ENCODE results near the gene ATAD2B. TPM values are rescaled to one million over a fixed set of nuclear protein-coding genes. Genes with fewer than 3 reads are reported as not detected.

Gene ATAD2B
- total RNA-seq, 1 donor from 2014 or later: 8.1 TPM

GRCh38 chr2:23918837-23919489, 8.0 kb downstream of the ATAD2B start:
- no peak overlapping the region for H3K4me3 ChIP-seq (ENCODE audit: low read depth, low read length)

GRCh38 chr2:23916727-23917405, 10.1 kb downstream of the ATAD2B start:
- no peaks in the 10 kb centered on the region for H3K27me3 ChIP-seq (ENCODE audit: control insufficient read depth, insufficient read depth, low read length)
- no peak for DNase-seq (ENCODE audit: low read depth)
- no peak for TF ChIP-seq CTCF (IDR thresholded peaks at IDR 0.05; ENCODE audit: insufficient read depth, low read length, poor library complexity, severe bottlenecking)
- H3K36me3 ChIP-seq (ENCODE audit: control insufficient read depth, insufficient read depth, low read length): no peaks in the 10 kb centered on the region
- no peak overlapping the region for H3K4me3 ChIP-seq (ENCODE audit: low read depth, low read length)

More at GRCh38 chr2:23918837-23919489, 8.0 kb downstream of the ATAD2B start:
- H3K27me3 ChIP-seq (ENCODE audit: control insufficient read depth, insufficient read depth, low read length): no peaks in the 10 kb centered on the region
- no peaks in the 10 kb centered on the region for H3K36me3 ChIP-seq (ENCODE audit: control insufficient read depth, insufficient read depth, low read length)
- TF ChIP-seq CTCF (IDR thresholded peaks at IDR 0.05; ENCODE audit: insufficient read depth, low read length, poor library complexity, severe bottlenecking): no peak
- DNase-seq (ENCODE audit: low read depth): no peak

- H3K36me3 ChIP-seq (ENCODE audit: control insufficient read depth, insufficient read depth, low read length): no peaks in the 10 kb centered on the region
- no peak overlapping the region for H3K4me3 ChIP-seq (ENCODE audit: low read depth, low read length)
- TF ChIP-seq CTCF (IDR thresholded peaks at IDR 0.05; ENCODE audit: insufficient read depth, low read length, poor library complexity, severe bottlenecking): no peak
- no peak for DNase-seq (ENCODE audit: low read depth)
- no peaks in the 10 kb centered on the region for H3K27me3 ChIP-seq (ENCODE audit: control insufficient read depth, insufficient read depth, low read length)
Observed at GRCh38 chr2:23915327-23915726, 11.6 kb downstream of the ATAD2B start.

GRCh38 chr2:23912054-23912453, 14.9 kb downstream of the ATAD2B start:
- Histone ChIP-seq H3K27me3 (ENCODE audit: control insufficient read depth, insufficient read depth, low read length) (no peaks in the 10 kb centered on the region), H3K36me3 (ENCODE audit: control insufficient read depth, insufficient read depth, low read length) (no peaks in the 10 kb centered on the region), H3K4me3 (ENCODE audit: low read depth, low read length) (no peak overlapping the region)
- DNase-seq (ENCODE audit: low read depth): no peak
- no peak for TF ChIP-seq CTCF (IDR thresholded peaks at IDR 0.05; ENCODE audit: insufficient read depth, low read length, poor library complexity, severe bottlenecking)

GRCh38 chr2:23905155-23905554, 21.8 kb downstream of the ATAD2B start:
- H3K27me3 ChIP-seq (ENCODE audit: control insufficient read depth, insufficient read depth, low read length): no peaks in the 10 kb centered on the region
- no peak for TF ChIP-seq CTCF (IDR thresholded peaks at IDR 0.05; ENCODE audit: insufficient read depth, low read length, poor library complexity, severe bottlenecking)
- DNase-seq (ENCODE audit: low read depth): no peak
- no peak overlapping the region for H3K4me3 ChIP-seq (ENCODE audit: low read depth, low read length)
- H3K36me3 ChIP-seq (ENCODE audit: control insufficient read depth, insufficient read depth, low read length): no peaks in the 10 kb centered on the region

All from kidney epithelial cell (primary cell).